Measurements from ENCODE around the gene VEGFB.
A peak's percentile ranks its signal among the peaks of the same experiment; 100 is the strongest.

VEGFB gene

DNA sequence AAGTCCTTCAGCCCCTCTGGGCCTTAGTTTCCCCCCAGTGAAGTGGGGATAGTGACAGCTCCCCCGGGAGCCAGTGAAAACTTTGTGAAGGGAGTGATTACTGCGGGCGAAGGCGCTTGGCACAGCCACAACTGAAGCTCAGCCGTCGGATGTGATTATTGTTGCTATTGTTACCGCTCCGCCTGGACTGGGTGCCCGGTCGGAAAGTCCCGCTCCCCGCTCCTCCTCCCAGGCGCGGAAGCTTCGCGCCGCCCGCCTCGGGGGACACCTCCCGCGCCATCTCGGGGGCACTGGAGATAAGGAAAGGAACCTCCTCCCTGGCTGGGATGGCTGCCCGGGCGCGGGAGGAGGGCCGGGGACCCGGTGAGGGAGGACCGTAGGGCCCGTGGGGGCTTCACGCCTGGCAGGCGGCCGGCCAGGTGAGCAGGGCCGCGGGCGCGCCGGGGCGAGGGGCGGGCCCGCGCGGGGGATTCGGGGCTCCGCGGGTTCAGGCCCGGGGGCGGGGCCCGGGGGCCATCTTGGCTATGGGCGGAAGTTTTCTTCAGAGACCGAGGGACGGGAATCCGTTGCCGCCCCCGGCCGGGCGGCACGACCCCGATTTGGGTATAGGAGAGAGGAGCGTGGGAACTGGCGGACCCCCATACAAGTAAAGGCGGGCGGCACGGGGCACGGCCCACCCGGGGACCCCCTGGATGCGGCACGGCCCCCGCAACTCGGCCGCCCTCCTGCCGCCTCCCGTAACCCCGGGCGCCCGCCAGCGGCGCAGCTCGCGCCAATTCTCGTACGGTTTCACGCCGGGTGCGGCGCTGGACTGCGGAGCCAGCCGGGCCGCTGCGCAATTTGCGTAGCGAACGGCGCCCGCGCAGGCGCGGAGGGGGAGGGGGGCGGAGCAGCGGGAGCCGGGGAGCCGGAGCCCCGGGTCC is 50.8 kb downstream of the VEGFB start, which contains the start of gene GPR137:
Gene GPR137, plus strand, starts transcription at position 887 of the 923 bp plus-strand sequence. CDS start 677 bp downstream, outside the sequence.
- peaks cover 9 to 18% of the 10 kb centered on the region in 2 experiments for H3K36me3 ChIP-seq (ENCODE audit: control insufficient read depth in 1 of 2, insufficient read depth in 2 of 2, low read length in 2 of 2)

DNA sequence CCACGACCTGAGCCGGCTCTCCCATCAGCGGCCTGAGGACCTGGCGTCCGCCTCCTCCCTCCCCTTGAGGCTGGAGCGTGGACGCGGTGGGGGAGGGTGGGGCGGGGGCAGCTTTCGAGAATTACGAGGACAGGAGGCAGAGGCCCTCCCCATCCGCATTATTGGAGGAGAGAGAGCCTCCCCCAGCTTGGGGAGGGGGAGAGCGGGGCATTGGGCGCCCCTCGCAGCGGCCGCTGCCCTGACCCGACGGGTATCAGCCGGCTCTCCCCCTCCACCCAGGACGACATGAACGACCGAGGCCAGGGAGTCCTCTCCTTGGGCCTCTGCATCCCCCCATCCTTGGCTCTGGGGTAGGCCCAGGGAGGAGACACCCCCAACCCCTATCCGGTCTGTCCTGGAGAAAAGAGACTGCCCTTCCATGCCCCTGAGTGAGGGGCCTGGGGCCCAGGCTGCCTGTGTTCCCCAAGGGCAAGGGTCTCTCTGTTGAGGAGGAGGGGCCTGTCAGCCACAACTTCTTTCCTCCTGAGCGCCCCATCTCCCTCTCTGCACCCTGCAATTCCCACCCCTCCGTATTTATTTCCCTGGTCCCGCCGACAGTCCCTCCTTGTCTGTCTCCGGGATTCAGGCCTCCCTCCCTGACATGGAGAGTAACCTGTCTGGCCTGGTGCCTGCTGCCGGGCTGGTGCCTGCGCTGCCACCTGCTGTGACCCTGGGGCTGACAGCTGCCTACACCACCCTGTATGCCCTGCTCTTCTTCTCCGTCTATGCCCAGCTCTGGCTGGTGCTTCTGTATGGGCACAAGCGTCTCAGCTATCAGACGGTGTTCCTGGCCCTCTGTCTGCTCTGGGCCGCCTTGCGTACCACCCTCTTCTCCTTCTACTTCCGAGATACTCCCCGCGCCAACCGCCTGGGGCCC is 51.8 kb downstream of the VEGFB start:
- H3K79me2 ChIP-seq (ENCODE audit: control insufficient read depth, insufficient read depth, low read length, poor library complexity), result peaks cover 7% of the 10 kb centered on the region
- peak overlapping the region; percentile 100 for H3K4me2 ChIP-seq (ENCODE audit: low read length)
- H4K8ac ChIP-seq (ENCODE audit: low read depth, low read length), result peak overlapping the region; percentile 76
- peak overlapping the region; percentile 41 for H4K91ac ChIP-seq (ENCODE audit: low read depth, low read length)
- H3K79me1 ChIP-seq (ENCODE audit: low read length), result peaks cover 14% of the 10 kb centered on the region
- H3K18ac ChIP-seq (ENCODE audit: low read length), result peak overlapping the region; percentile 28
- peaks cover 9 to 18% of the 10 kb centered on the region in 2 experiments for H3K36me3 ChIP-seq (ENCODE audit: control insufficient read depth in 1 of 2, insufficient read depth in 2 of 2, low read length in 2 of 2)
- peak overlapping the region; percentile 16 for H2BK120ac ChIP-seq (ENCODE audit: insufficient read depth, low read length, poor library complexity)
- H3K9ac ChIP-seq (ENCODE audit: low read length), result peak overlapping the region; percentile 8
- peaks cover 2% of the 10 kb centered on the region for H3K9me3 ChIP-seq (ENCODE audit: insufficient read depth, low read depth, low read length)
- no peak overlapping the region for H3K27ac ChIP-seq (ENCODE audit: low read depth, low read length)
- peak overlapping the region; percentile 77 for H2AK5ac ChIP-seq (ENCODE audit: low read length)
- no CpG with 5 or more reads among the region's 40 CpGs for WGBS (ENCODE audit: extremely low coverage, insufficient coverage, insufficient read length)
- peak overlapping the region; percentile 38 for H2AFZ ChIP-seq (ENCODE audit: insufficient read depth, low read length, poor library complexity)
- no peak overlapping the region for H2BK5ac ChIP-seq (ENCODE audit: low read depth, low read length, poor library complexity)
- peak overlapping the region; percentile 46 for H3K4ac ChIP-seq (ENCODE audit: low read depth, low read length)
- H3K14ac ChIP-seq (ENCODE audit: low read length), result peak overlapping the region; percentile 41
- DNase-seq, result no peak
- H3K27me3 ChIP-seq (ENCODE audit: insufficient read depth, low read length), result peaks cover 8% of the 10 kb centered on the region
- no peak overlapping the region for H2BK12ac ChIP-seq (ENCODE audit: low read length)
- peaks cover 14 to 18% of the 10 kb centered on the region in 2 experiments for H3K4me1 ChIP-seq (ENCODE audit: control insufficient read depth in 1 of 2, insufficient read depth in 2 of 2, low read length in 2 of 2)
- peak overlapping the region; percentile 86 for H3K4me3 ChIP-seq (ENCODE audit: low read depth, low read length)
- peak overlapping the region; percentile 49 for H4K12ac ChIP-seq (ENCODE audit: low read depth, low read length)
- H3K23ac ChIP-seq (ENCODE audit: low read length), result no peak overlapping the region

More for the DNA sequence above, 50.8 kb downstream of the VEGFB start, which contains the start of gene GPR137:
- Histone ChIP-seq H2BK120ac (ENCODE audit: insufficient read depth, low read length, poor library complexity) (peak within 1 kb of the TSS; percentile 59), H2BK5ac (ENCODE audit: low read depth, low read length, poor library complexity) (peak within 1 kb of the TSS; percentile 63), H3K9ac (ENCODE audit: low read length) (peak within 1 kb of the TSS; percentile 86), H3K4ac (ENCODE audit: low read depth, low read length) (peak within 1 kb of the TSS; percentile 46), H3K4me1 (ENCODE audit: control insufficient read depth in 1 of 2, insufficient read depth in 2 of 2, low read length in 2 of 2) (peaks cover 14 to 18% of the 10 kb centered on the region in 2 experiments), H3K23ac (ENCODE audit: low read length) (no peak within 1 kb of the TSS), H3K14ac (ENCODE audit: low read length) (peak within 1 kb of the TSS; percentile 41), H3K4me3 (ENCODE audit: low read depth, low read length) (peak within 1 kb of the TSS; percentile 86), H4K12ac (ENCODE audit: low read depth, low read length) (peak within 1 kb of the TSS; percentile 49), H3K9me3 (ENCODE audit: insufficient read depth, low read depth, low read length) (peaks cover 2% of the 10 kb centered on the region), H4K8ac (ENCODE audit: low read depth, low read length) (peak within 1 kb of the TSS; percentile 81), H2AK5ac (ENCODE audit: low read length) (peak within 1 kb of the TSS; percentile 77), H3K27ac (ENCODE audit: low read depth, low read length) (peak within 1 kb of the TSS; percentile 77), H2AFZ (ENCODE audit: insufficient read depth, low read length, poor library complexity) (peak within 1 kb of the TSS; percentile 80), H3K79me2 (ENCODE audit: control insufficient read depth, insufficient read depth, low read length, poor library complexity) (peaks cover 7% of the 10 kb centered on the region), H3K27me3 (ENCODE audit: insufficient read depth, low read length) (peaks cover 3% of the 10 kb centered on the region), H2BK12ac (ENCODE audit: low read length) (no peak within 1 kb of the TSS), H3K4me2 (ENCODE audit: low read length) (peak within 1 kb of the TSS; percentile 100), H3K18ac (ENCODE audit: low read length) (peak within 1 kb of the TSS; percentile 32), H3K79me1 (ENCODE audit: low read length) (peaks cover 14% of the 10 kb centered on the region), H4K91ac (ENCODE audit: low read depth, low read length) (peak within 1 kb of the TSS; percentile 76)
- peak; percentile 67 to 81 for DNase-seq
- WGBS (ENCODE audit: extremely low coverage, insufficient coverage, insufficient read length), result no CpG with 5 or more reads among the region's 102 CpGs

DNA sequence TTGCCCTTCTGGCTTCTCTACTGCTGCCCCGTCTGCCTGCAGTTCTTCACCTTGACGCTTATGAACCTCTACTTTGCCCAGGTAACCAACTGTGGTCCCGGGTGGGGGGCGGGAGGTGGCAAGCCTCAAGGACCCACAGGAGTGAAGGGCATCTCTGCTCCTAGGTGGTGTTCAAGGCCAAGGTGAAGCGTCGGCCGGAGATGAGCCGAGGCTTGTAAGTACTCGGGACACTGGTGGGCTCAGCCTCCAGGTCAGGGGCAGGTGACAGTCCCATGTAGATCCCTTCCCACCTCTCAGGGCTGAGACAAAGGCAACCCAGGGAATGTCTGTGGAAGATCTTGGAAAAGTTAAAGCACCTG is 52.4 kb downstream of the VEGFB start:
- H3K27ac ChIP-seq (ENCODE audit: low read depth, low read length), result no peak overlapping the region
- peaks cover 14 to 21% of the 10 kb centered on the region in 2 experiments for H3K4me1 ChIP-seq (ENCODE audit: control insufficient read depth in 1 of 2, insufficient read depth in 2 of 2, low read length in 2 of 2)
- no peak overlapping the region for H4K8ac ChIP-seq (ENCODE audit: low read depth, low read length)
- H3K36me3 ChIP-seq (ENCODE audit: control insufficient read depth in 1 of 2, insufficient read depth in 2 of 2, low read length in 2 of 2), result peaks cover 9 to 16% of the 10 kb centered on the region in 2 experiments
- H2BK5ac ChIP-seq (ENCODE audit: low read depth, low read length, poor library complexity), result no peak overlapping the region
- H3K4me2 ChIP-seq (ENCODE audit: low read length), result no peak overlapping the region
- H3K27me3 ChIP-seq (ENCODE audit: insufficient read depth, low read length), result peaks cover 15% of the 10 kb centered on the region
- no peak overlapping the region for H3K18ac ChIP-seq (ENCODE audit: low read length)
- no peak overlapping the region for H3K4ac ChIP-seq (ENCODE audit: low read depth, low read length)
- H4K12ac ChIP-seq (ENCODE audit: low read depth, low read length), result no peak overlapping the region
- peaks cover 14% of the 10 kb centered on the region for H3K79me1 ChIP-seq (ENCODE audit: low read length)
- H4K91ac ChIP-seq (ENCODE audit: low read depth, low read length), result no peak overlapping the region
- no peak overlapping the region for H2AFZ ChIP-seq (ENCODE audit: insufficient read depth, low read length, poor library complexity)
- peaks cover 7% of the 10 kb centered on the region for H3K79me2 ChIP-seq (ENCODE audit: control insufficient read depth, insufficient read depth, low read length, poor library complexity)
- H2BK120ac ChIP-seq (ENCODE audit: insufficient read depth, low read length, poor library complexity), result no peak overlapping the region
- no peak overlapping the region for H2AK5ac ChIP-seq (ENCODE audit: low read length)
- no peak overlapping the region for H3K14ac ChIP-seq (ENCODE audit: low read length)
- no peak overlapping the region for H3K9ac ChIP-seq (ENCODE audit: low read length)
- peak overlapping the region; percentile 0 for H3K4me3 ChIP-seq (ENCODE audit: low read depth, low read length)
- WGBS (ENCODE audit: extremely low coverage, insufficient coverage, insufficient read length), result no CpG with 5 or more reads among the region's 9 CpGs
- H3K9me3 ChIP-seq (ENCODE audit: insufficient read depth, low read depth, low read length), result peaks cover 4% of the 10 kb centered on the region
- H3K23ac ChIP-seq (ENCODE audit: low read length), result no peak overlapping the region
- no peak overlapping the region for H2BK12ac ChIP-seq (ENCODE audit: low read length)
- no peak for DNase-seq

Measured in trophoblast cell (in vitro differentiated cells and primary cell).